ENCODE data around the gene CYB5R4. TPM values are rescaled to one million over a fixed set of nuclear protein-coding genes. Genes with fewer than 3 reads are reported as not detected.

The CYB5R4 gene
- total RNA-seq, 1 experiment from 2014 or later: 12.5 TPM

DNA sequence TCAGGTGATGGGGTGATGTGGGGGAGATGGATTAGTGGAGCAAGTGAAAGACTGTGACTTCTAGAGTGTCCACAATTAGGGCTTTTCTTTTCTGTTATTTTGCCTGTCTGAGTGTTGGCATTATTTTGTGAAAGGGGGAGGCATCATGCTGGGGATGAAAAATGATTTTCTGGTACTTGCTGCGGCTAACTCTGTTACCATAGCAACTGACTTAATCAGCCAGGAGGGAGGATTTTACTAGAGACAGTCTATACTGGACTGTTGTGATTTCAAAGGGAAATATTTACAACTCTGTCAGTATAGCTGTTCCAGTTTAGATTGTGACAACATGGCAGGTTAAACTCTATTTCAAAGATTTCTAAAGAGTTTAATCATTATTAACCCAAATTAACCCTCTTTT, 143.6 kb downstream of the CYB5R4 start (continued):
- TF ChIP-seq, protein P1, sequence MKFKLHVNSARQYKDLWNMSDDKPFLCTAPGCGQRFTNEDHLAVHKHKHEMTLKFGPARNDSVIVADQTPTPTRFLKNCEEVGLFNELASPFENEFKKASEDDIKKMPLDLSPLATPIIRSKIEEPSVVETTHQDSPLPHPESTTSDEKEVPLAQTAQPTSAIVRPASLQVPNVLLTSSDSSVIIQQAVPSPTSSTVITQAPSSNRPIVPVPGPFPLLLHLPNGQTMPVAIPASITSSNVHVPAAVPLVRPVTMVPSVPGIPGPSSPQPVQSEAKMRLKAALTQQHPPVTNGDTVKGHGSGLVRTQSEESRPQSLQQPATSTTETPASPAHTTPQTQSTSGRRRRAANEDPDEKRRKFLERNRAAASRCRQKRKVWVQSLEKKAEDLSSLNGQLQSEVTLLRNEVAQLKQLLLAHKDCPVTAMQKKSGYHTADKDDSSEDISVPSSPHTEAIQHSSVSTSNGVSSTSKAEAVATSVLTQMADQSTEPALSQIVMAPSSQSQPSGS (CRISPR knock-in tag; IDR thresholded peaks at IDR 0.05; ENCODE audit: borderline replicate concordance, low read depth): no peak
- no peak for TF ChIP-seq NFATC4 (CRISPR knock-in tag; IDR thresholded peaks at IDR 0.05)

DNA sequence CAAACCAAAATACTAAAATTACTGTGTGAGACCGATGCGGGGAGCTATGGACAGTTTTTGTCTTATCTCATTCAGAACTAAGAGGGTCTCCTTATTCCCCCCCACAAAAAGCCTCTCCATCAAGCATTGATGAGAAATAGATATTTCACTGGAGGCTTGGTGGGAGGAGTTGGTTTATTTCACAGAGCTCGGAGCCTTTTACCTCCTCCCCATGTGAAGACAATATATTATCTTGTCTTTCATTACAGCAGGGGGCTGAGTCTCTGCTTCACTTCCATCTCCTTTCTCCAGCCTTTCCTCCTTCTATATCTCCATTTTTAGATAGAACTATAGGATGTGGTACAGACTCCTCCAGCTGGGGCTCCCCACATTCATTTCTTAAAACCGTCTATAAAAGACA, 144.2 kb downstream of the CYB5R4 start:
- CTCF ChIA-PET: no interaction called here
- TF ChIP-seq TP53 (CRISPR knock-in tag; IDR thresholded peaks at IDR 0.05) (no peak), ARID4B (CRISPR knock-in tag; IDR thresholded peaks at IDR 0.05; ENCODE audit: borderline replicate concordance) (no peak), ETV6 (CRISPR knock-in tag; IDR thresholded peaks at IDR 0.05) (no peak), HMGA2 (CRISPR knock-in tag; IDR thresholded peaks at IDR 0.05) (no peak), ATF6 (CRISPR knock-in tag; IDR thresholded peaks at IDR 0.05) (no peak), USF1 (CRISPR knock-in tag; IDR thresholded peaks at IDR 0.05) (no peak), MYBL2 (CRISPR knock-in tag; IDR thresholded peaks at IDR 0.05) (no peak), ZNF671 (CRISPR knock-in tag; IDR thresholded peaks at IDR 0.05) (no peak), PRRX2 (CRISPR knock-in tag; IDR thresholded peaks at IDR 0.05) (no peak)
- TF ChIP-seq, protein P2, sequence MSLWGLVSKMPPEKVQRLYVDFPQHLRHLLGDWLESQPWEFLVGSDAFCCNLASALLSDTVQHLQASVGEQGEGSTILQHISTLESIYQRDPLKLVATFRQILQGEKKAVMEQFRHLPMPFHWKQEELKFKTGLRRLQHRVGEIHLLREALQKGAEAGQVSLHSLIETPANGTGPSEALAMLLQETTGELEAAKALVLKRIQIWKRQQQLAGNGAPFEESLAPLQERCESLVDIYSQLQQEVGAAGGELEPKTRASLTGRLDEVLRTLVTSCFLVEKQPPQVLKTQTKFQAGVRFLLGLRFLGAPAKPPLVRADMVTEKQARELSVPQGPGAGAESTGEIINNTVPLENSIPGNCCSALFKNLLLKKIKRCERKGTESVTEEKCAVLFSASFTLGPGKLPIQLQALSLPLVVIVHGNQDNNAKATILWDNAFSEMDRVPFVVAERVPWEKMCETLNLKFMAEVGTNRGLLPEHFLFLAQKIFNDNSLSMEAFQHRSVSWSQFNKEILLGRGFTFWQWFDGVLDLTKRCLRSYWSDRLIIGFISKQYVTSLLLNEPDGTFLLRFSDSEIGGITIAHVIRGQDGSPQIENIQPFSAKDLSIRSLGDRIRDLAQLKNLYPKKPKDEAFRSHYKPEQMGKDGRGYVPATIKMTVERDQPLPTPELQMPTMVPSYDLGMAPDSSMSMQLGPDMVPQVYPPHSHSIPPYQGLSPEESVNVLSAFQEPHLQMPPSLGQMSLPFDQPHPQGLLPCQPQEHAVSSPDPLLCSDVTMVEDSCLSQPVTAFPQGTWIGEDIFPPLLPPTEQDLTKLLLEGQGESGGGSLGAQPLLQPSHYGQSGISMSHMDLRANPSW (CRISPR knock-in tag; conservative IDR thresholded peaks at IDR 0.05; ENCODE audit: low read depth): no peak
- TF ChIP-seq, protein P3, sequence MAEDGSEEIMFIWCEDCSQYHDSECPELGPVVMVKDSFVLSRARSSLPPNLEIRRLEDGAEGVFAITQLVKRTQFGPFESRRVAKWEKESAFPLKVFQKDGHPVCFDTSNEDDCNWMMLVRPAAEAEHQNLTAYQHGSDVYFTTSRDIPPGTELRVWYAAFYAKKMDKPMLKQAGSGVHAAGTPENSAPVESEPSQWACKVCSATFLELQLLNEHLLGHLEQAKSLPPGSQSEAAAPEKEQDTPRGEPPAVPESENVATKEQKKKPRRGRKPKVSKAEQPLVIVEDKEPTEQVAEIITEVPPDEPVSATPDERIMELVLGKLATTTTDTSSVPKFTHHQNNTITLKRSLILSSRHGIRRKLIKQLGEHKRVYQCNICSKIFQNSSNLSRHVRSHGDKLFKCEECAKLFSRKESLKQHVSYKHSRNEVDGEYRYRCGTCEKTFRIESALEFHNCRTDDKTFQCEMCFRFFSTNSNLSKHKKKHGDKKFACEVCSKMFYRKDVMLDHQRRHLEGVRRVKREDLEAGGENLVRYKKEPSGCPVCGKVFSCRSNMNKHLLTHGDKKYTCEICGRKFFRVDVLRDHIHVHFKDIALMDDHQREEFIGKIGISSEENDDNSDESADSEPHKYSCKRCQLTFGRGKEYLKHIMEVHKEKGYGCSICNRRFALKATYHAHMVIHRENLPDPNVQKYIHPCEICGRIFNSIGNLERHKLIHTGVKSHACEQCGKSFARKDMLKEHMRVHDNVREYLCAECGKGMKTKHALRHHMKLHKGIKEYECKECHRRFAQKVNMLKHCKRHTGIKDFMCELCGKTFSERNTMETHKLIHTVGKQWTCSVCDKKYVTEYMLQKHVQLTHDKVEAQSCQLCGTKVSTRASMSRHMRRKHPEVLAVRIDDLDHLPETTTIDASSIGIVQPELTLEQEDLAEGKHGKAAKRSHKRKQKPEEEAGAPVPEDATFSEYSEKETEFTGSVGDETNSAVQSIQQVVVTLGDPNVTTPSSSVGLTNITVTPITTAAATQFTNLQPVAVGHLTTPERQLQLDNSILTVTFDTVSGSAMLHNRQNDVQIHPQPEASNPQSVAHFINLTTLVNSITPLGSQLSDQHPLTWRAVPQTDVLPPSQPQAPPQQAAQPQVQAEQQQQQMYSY (CRISPR knock-in tag; IDR thresholded peaks at IDR 0.05): no peak
- TF ChIP-seq, protein P4, sequence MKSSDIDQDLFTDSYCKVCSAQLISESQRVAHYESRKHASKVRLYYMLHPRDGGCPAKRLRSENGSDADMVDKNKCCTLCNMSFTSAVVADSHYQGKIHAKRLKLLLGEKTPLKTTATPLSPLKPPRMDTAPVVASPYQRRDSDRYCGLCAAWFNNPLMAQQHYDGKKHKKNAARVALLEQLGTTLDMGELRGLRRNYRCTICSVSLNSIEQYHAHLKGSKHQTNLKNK (CRISPR knock-in tag; IDR thresholded peaks at IDR 0.05): no peak
- Mint-ChIP-seq H3K4me1 (peaks cover 30% of the 10 kb centered on the region), H3K4me3 (no peak overlapping the region), H3K27me3 (ENCODE audit: low read depth) (no peaks in the 10 kb centered on the region), H3K9me3 (no peaks in the 10 kb centered on the region), H3K27ac (no peak overlapping the region), H3K36me3 (no peaks in the 10 kb centered on the region)
- DNase-seq (ENCODE audit: low spot score) (no peak), ATAC-seq (no peak)
- POLR2A ChIA-PET: no interaction called here
